GM12872 (cell line): ENCODE data around the gene LRBA.

Experiments
- TF ChIP-seq, protein P1 (sequence below): IDR thresholded peaks from 3 replicates; pipeline ENCODE4 v1.5.1; 2011; ENCODE audit warnings: low read depth, mild to moderate bottlenecking, low read length, moderate library complexity; ENCODE audit not compliant: insufficient read depth

Gene LRBA

GRCh38 chr4:150215601-150216000 lies 799.5 kb downstream of the LRBA start:
- TF ChIP-seq, protein P1, sequence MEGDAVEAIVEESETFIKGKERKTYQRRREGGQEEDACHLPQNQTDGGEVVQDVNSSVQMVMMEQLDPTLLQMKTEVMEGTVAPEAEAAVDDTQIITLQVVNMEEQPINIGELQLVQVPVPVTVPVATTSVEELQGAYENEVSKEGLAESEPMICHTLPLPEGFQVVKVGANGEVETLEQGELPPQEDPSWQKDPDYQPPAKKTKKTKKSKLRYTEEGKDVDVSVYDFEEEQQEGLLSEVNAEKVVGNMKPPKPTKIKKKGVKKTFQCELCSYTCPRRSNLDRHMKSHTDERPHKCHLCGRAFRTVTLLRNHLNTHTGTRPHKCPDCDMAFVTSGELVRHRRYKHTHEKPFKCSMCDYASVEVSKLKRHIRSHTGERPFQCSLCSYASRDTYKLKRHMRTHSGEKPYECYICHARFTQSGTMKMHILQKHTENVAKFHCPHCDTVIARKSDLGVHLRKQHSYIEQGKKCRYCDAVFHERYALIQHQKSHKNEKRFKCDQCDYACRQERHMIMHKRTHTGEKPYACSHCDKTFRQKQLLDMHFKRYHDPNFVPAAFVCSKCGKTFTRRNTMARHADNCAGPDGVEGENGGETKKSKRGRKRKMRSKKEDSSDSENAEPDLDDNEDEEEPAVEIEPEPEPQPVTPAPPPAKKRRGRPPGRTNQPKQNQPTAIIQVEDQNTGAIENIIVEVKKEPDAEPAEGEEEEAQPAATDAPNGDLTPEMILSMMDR, result no peak
